Activated naive CD4-positive, alpha-beta T cell treated with anti-CD3 and anti-CD28 coated beads, Interleukin-2, amount 50 U/mL, for 72 hours (primary cell): ENCODE measurements around the gene MRPL30. TPM values are rescaled to one million over a fixed set of nuclear protein-coding genes. Genes with fewer than 3 reads are reported as not detected.
"Not testable (repeated sequence)": the region's sequence is repeated elsewhere in the genome, so short reads cannot be mapped to it uniquely, and the experiment has no call there.

Experiments
- ATAC-seq, 2 donors: fragments of 150-1000 bp; cut with Tn5 transposase; 2 replicates each; pipeline ENCODE4 v1.10.0; 2021; ENCODE audit warnings: mild to moderate bottlenecking in 2 of 2, moderate library complexity in 2 of 2
- DNase-seq, 2 donors: peaks; one replicate each; pipeline ENCODE4 v3.0.0; 2021 to 2022; ENCODE audit warnings: low spot score in 2 of 2
- H3K27ac Mint-ChIP-seq, 2 donors: one replicate each; pipeline ENCODE4 v1.8.0; 2022; ENCODE audit warnings: mild to moderate bottlenecking in 2 of 2, mixed read lengths in 2 of 2
- H3K36me3 Mint-ChIP-seq, 2 donors: one replicate each; pipeline ENCODE4 v1.8.0; 2022; ENCODE audit warnings: mixed read lengths in 2 of 2
- H3K9me3 Mint-ChIP-seq, 2 donors: one replicate each; pipeline ENCODE4 v1.8.0; 2022; ENCODE audit warnings: mixed read lengths in 2 of 2
- total RNA-seq, 2 donors: library from RNA; stranded (reverse); gene quantifications; one replicate each; pipeline ENCODE4 v1.2.3, GENCODE V29; 2022

Gene MRPL30
- 10 to 100 TPM; 27.9 to 48.5 TPM for total RNA-seq

DNA sequence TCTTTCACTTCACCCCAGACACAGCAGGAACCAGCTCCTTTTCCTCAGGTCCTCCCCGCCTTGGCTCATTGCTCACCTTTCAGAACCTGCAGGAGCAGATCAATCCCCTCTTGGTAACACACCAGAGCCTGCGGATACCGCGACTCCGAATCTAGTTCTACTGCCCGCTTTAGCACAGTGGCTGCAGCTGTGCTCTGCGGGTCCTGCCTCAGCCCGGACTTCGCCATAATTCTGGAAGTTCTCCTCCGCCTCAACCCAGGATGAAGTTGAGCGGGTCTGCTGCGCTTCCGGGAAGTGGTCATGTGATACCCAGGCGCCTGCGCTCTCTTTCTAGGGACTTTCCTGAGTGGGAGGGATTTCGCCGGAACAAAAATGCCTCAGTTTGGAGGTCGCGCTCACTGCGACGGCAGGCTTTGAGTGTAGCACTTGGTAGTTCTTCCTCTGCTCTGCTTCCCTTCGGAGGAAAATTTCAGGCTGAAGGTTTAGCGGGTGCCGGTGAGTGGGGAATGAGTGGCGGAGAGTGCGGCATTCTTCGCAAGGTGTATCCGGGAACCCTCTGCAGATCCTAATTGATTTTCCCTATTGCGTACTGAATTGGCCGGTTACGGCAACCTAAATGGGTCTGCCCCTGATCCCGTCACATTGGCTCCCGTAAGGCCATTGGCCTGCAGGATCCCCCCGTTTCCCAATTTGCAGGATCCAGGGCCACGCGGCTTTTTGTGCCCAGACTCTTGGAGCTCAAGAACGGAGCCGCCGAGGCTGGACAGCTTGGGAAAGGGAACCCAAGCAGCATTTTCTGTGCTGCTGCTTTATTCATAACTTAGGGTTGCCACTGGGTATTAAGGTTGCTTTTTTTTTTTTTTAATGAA is at the start of gene MRPL30, which contains the start of gene MITD1:
TSS of gene MRPL30 (plus strand) at position 430 of the 869 bp plus-strand sequence. CDS start 5,020 bp downstream, outside the sequence.
TSS of gene MITD1 (minus strand) at position 304 of the 869 bp plus-strand sequence. CDS start at position 227, 77 bp downstream.
- ATAC-seq (peak; percentile 91 to 92), DNase-seq (peak; percentile 84 to 93)
- Mint-ChIP-seq H3K36me3 (peaks cover 8 to 20% of the 10 kb centered on the region in 2 donors), H3K9me3 (no peaks in the 10 kb centered on the region), H3K27ac (peak within 1 kb of the TSS; percentile 95 to 100)

DNA sequence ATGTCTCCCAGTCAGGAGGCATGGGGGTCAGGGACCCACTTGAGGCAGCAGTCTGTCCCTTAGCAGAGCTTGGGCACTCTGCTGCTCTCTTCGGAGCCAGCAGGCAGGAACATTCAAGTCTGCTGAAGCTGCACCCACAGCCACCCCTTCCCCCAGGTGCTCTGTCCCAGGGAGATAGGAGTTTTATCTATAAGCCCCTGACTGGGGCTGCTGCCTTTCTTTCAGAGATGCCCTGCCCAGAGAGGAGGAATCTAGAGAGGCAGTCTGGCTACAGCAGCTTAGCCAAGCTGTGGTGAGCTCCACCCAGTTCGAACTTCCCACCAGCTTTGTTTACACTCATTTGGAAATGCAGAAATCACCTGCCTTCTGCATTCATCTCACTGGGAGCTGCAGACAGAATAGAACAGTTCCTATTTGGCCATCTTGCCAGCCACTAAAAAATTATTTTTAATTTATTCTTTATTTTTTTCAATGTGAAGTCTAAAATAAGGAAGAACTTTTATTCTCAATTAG is 45.9 kb upstream of the MRPL30 start:
- Mint-ChIP-seq H3K9me3 (peaks cover 34 to 41% of the 10 kb centered on the region in 2 donors), H3K36me3 (peaks cover 38 to 56% of the 10 kb centered on the region in 2 donors)
- not testable (repeated sequence) for DNase-seq, ATAC-seq, H3K27ac Mint-ChIP-seq

DNA sequence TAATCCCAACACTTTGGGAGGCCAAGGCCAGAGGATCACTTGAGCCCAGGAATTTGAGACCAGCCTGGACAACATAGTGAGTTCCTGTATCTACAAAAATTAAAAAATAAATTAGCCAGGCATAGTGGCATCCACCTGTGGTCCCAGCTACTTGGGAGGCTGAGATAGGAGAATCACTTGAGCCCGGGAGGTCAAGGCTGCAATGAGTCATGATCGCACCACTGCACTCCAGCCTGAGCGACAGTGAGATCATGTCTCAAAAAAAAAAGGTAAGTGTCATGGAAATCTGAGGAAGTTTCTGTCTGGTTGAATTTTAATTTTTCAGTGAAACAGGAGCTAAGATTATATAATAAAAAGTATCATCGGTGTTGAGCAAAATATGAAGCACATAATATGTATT is 42.0 kb upstream of the MRPL30 start:
- Mint-ChIP-seq H3K9me3 (peaks cover 8 to 13% of the 10 kb centered on the region in 2 donors), H3K27ac (no peak overlapping the region), H3K36me3 (peaks cover 9 to 23% of the 10 kb centered on the region in 2 donors)
- ATAC-seq = no peak
- DNase-seq = no peak

DNA sequence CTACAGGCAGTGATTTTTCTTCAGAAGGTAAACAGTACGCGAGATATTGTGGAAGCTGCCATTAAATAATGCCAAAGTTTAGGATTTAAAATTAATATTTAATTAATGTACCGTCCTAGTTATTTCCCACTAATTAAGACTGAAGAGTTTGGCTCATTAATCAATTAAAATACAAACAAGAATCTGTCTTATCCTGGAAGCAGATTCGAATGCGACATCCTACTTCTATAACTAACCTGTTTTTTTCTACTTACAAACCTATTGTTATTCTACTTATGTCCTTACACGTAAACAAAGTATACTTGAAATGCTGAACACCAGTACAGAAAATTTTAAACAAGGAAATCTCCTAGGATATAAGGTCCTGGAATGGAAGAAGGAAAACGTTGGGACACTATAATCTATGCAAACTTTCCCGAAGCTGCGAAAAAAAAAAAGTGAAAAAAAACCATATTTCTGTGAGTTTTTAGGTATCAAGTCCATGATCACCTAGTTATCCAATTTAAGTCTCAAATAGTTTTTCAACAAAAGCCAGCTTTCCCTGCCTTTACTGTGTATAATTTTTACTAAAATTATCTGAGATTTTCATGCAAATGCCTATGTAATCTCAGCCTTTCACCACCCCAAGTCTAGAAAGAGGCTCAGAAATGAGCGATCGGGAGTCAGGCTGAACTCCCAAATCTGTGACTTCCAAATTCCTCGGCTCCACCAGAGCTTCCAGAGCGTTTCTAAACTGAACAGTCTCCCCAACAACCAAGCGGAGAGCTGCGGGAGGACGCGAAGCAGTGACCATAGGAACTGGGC is 40.7 kb upstream of the MRPL30 start:
- no peak for ATAC-seq

DNA sequence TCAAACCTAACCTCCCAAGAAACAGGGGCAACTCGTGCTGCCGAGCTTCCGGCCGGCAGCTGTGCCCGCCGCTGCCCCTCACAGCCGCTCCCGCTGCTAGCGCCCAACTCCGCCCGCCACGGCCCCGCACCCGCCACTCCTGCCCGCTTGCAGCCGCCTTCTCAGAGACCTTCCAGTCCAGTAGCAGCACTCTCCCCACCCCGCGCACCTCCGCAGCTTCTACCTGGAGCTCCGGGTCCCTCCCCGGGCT is 40.2 kb upstream of the MRPL30 start:
- ATAC-seq (peak; percentile 40 to 45), DNase-seq (no peak)
- Mint-ChIP-seq H3K9me3 (peaks cover 0 to 6% of the 10 kb centered on the region in 2 donors), H3K27ac (peak overlapping the region; percentile 80 to 89), H3K36me3 (peaks cover 0 to 14% of the 10 kb centered on the region in 2 donors)

More for the DNA sequence above, 40.7 kb upstream of the MRPL30 start:
- no peak for DNase-seq
- peaks cover 0 to 6% of the 10 kb centered on the region in 2 donors for H3K9me3 Mint-ChIP-seq
- peak overlapping the region; percentile 80 to 89 for H3K27ac Mint-ChIP-seq
- H3K36me3 Mint-ChIP-seq = peaks cover 0 to 14% of the 10 kb centered on the region in 2 donors

DNA sequence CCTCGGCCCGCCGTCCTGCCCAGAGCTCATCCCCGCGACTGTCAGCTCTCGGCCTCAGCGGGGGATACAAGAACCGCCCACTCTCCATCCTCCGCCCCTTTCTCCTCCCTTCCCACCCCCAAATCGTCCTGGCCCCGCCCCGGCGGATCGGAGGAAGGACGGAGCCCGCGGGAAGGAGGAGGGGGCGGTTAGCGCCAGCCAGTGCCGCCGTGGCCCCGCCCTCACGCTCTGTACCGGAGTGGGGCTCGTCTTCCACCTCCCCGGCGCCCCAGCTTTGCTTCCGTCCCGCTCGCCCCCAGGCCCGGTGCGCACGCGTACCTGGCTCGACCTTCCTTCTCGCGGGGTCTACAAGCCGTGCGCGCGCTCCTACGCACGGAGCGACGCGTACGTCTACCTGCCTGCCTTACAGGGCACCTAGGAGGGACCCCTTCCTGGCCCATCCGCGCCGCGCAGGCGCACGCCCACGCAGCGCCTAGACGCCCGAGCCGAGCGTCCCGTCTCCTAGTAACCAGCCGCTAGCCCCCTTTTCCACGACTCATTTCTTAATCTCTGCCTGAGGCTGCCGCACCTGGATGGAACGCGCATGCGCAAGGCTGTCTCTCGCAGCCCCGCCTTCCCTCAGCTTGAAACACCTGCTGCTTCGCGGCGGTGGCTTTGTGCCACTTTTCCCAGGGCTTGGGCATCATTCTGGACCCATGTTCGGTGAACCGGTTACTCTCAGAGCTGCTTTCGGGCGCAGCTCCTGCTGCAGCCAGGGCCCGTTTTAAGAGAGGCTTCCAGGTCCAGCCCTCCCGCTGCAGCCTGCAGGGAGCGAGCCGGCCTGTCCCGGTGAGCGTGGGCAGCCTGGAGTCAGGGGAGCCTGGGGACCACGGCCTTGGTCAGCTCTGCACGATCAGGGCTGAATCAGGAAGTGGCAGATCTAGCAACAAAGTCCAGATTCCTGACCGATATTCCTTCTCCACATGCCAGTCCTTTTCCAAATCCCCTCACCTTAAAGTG is 39.6 kb upstream of the MRPL30 start, which contains the start of gene C2orf15:
TSS of gene C2orf15 (plus strand) at position 598 of the 999 bp plus-strand sequence. CDS start 8,852 bp downstream, outside the sequence.
- Mint-ChIP-seq H3K36me3 (peaks cover 0 to 14% of the 10 kb centered on the region in 2 donors), H3K9me3 (peaks cover 0 to 6% of the 10 kb centered on the region in 2 donors), H3K27ac (peak within 1 kb of the TSS; percentile 89 to 95)
- ATAC-seq = peak; percentile 93 to 94
- peak; percentile 97 to 98 for DNase-seq

DNA sequence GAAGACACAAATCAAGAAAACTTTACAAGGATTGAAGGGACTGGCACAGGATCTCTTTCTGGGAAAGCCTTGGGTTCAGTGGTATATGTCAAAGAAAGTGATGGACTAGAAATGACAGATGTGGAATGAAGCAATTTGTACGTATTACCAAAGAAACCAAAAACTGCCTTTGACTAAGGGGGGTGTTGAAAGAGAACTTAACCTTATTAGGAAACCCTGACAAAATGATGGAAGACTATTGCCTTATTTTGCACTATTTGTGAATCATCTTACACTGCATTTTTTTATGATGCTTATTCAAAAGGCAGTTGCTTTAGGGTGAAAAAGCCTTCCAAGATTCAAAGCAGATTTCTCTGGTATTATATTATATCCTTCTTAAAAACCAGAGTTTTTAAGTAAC is 30.3 kb upstream of the MRPL30 start:
- no peak overlapping the region for H3K27ac Mint-ChIP-seq
- no peaks in the 10 kb centered on the region for H3K9me3 Mint-ChIP-seq
- ATAC-seq = no peak
- DNase-seq = no peak
- H3K36me3 Mint-ChIP-seq = peaks cover 13 to 15% of the 10 kb centered on the region in 2 donors

DNA sequence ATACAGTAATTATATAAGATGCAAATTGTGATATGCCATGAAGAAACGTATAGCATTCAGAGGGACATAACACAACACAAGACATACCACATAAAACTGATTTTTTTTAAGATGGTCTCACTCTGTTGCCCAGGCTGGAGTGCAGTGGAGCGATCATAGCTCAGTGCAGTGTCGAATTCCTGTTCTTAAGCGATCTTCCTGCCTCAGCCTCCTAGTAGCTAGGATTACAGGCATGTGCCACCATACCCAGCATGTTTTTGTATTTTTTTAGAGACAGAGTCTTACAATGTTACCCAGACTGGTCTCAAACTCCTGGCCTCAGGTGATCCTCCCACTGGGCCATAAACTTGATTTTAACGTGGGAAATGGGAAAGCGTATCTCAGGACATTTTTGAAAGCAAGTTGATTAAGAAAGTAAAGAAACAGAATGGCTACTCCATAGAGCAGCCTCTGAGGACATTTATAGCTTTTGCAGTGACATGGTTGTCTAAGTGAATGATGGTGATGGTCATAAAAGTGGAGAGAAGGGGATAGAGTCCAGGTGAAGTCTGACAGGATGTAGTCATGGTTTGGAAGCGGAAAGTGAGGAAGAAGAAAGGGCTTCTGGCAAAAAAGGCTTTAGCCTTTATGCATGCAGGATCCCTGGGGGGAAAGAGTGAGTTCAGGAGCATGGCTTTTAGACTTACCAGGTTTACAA is 28.6 kb upstream of the MRPL30 start:
- peaks cover 13 to 15% of the 10 kb centered on the region in 2 donors for H3K36me3 Mint-ChIP-seq

DNA sequence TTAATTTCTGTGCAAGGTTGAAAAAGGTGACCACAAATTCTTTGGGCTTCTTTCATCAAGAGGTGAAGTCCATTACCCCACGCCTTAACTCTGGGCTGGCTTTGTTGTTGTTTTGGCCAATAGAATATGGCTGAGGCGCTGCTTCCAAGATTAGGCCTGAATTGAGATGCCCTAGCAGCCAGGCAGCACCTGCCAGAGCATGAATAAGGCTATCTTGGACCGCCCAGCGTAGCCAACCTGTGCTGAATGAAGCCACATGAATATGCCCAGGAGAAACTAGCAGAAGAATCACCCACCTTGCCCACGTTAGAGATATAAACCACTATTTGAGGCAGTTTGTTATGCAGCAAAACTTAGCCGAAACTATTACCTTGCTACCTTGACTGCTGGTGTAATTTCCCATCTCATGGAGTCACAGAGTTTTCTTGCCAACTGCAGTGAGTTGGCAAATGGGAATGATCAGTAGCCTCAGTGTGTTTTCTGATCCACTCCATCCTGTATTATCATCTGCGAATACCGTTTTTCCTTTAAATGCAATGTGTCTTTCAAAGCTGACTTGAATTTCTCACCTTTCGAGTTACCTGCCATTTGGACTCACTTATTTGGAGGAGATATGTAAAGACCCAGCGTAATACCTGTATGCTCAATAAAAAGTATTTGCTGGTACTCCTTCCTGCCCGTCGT is 26.9 kb upstream of the MRPL30 start:
- no peak for ATAC-seq
- H3K27ac Mint-ChIP-seq = peak overlapping the region in 1 of 2 donors; percentile 98
- H3K36me3 Mint-ChIP-seq = peaks cover 13 to 15% of the 10 kb centered on the region in 2 donors
- DNase-seq = no peak
- H3K9me3 Mint-ChIP-seq = no peaks in the 10 kb centered on the region

More for the DNA sequence above, 28.6 kb upstream of the MRPL30 start:
- ATAC-seq (no peak), DNase-seq (no peak)
- Mint-ChIP-seq H3K9me3 (no peaks in the 10 kb centered on the region), H3K27ac (no peak overlapping the region)

DNA sequence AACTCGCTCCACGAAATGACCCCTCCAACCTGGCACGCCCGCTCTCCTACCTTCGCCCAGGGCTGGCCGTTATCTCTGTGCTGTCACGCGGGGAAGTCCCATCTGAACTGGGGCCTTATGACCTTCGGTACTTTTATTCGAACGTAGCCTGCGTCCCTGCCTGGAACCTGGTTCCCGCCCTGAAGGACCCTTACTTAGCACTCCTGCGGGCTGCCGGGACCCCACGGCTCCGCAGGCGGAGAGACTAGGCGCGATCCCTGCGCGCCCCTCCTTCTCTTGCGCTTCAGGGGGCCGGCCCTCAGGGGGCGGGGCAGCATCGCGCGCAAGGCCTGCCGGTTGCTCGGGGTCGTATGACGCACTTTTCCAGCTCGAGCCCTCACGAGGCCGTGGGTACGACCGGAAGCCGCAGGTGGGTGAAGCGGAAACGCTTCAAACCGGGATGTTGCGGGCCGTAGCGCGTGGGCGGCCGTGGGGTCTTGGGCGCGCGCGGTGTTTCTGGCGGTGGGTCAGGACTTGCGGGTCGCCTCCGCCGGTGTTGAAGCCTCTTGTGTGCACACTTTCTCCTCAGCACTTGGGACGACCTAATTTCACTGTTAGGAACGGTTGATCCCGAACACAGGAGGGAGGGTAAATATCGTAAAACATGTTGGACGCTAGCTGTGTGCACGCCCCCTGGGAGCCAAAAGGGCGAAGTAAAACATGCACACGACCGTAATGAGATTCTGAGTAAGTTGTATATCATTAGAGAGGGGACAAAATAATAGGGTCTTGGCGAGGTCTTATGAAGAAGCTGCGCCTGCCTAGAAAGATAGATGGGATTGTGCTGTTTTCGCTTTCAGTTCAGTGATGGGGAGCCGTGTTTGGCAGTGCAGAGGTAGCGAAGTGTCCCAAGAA is 26.1 kb upstream of the MRPL30 start, which contains the start of the genes LIPT1 and TSGA10:
TSS of gene LIPT1 (plus strand) at position 325 of the 894 bp plus-strand sequence. CDS start 6,991 bp downstream, outside the sequence.
TSS of gene TSGA10 (minus strand) at position 300 of the 894 bp plus-strand sequence. CDS start 45,503 bp downstream, outside the sequence.
- DNase-seq = peak; percentile 90 to 94
- Mint-ChIP-seq H3K27ac (peak within 1 kb of the TSS in 1 of 2 donors; percentile 98), H3K36me3 (peaks cover 13 to 19% of the 10 kb centered on the region in 2 donors), H3K9me3 (no peaks in the 10 kb centered on the region)
- ATAC-seq = peak; percentile 92 to 98

DNA sequence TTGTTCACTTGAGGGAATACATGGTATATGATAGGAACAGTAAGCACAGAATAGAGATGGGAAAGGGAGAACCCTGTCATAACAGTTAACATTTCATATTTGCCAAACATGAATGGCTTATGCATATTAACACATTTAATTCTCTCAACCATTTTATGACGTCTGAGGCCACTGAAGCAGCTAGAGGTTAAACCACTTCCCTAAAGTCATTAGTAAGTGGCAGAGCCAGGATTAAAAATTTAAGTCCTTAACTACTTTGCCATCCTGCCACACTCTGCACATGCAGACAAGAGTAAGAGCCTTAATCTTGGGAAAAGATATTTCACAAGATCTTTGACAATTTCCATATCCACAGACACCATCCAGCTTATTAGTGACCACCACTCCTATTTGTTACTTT is 24.1 kb upstream of the MRPL30 start:
- Mint-ChIP-seq H3K27ac (peak overlapping the region in 1 of 2 donors; percentile 0), H3K9me3 (no peaks in the 10 kb centered on the region), H3K36me3 (peaks cover 13 to 19% of the 10 kb centered on the region in 2 donors)
- DNase-seq (no peak), ATAC-seq (no peak)

DNA sequence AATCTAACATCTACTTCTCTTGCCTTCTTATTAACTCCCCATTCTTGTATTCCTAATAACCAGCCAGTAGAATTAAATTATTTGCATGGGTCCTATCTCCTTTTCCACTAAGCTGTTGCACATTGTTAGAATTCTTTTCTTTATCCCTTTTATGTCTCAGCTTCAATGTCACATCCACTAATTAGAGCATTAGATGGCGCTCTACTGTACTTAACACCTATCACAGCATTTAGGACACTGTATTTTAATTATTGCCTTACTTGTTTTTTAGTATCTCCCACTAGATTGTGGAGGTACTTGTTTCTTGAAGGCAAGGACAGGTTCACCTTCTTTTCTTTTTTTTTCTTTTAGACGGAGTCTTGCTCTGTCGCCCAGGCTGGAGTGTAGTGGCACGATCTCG is 22.4 kb upstream of the MRPL30 start:
- Mint-ChIP-seq H3K27ac (peak overlapping the region in 1 of 2 donors; percentile 68), H3K9me3 (no peaks in the 10 kb centered on the region), H3K36me3 (peaks cover 13 to 19% of the 10 kb centered on the region in 2 donors)
- no peak for ATAC-seq
- DNase-seq = no peak

DNA sequence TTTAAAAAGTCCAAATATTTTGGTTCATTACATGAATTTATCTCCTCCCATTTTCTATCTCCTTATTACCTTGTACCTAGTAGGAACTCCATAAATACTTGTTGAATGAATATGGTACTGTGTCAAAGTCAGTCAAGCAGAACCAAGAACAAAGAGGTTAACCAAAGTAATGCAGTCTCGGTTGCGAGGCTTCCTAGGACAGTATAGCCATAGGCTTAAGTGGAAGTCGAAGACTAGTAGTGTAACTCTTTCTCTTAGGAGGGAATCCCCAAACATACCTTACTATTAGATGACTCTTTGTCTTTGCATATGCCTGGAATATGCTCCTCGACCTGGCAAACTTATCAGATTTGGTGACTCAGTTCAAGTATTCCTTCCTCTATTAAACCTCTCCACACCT is 21.4 kb upstream of the MRPL30 start:
- H3K36me3 Mint-ChIP-seq = peaks cover 10 to 15% of the 10 kb centered on the region in 2 donors
- H3K27ac Mint-ChIP-seq = peak overlapping the region; percentile 1 to 68
- no peak for DNase-seq
- ATAC-seq = no peak
- no peaks in the 10 kb centered on the region for H3K9me3 Mint-ChIP-seq
